K562 (cell line): ENCODE data around the gene JADE2. TPM values are rescaled to one million over a fixed set of nuclear protein-coding genes. Genes with fewer than 3 reads are reported as not detected.
A peak's percentile ranks its signal among the peaks of the same experiment; 100 is the strongest.

Experiments
- BRF2 ChIP-seq: IDR thresholded peaks from 3 replicates; pipeline ENCODE4 v1.6.1; 2011; ENCODE audit warnings: borderline replicate concordance, mild to moderate bottlenecking; ENCODE audit not compliant: insufficient read length, insufficient read depth
- CHD2 ChIP-seq: IDR thresholded peaks from 2 replicates; pipeline ENCODE4 v1.6.1; 2011; ENCODE audit warnings: low read depth, low read length
- CUX1 ChIP-seq: fragments of 200-800 bp; sonication (Bioruptor generic); IDR thresholded peaks from 2 replicates; pipeline ENCODE4 v1.6.1; 2016; ENCODE audit warnings: missing genetic modification characterization, missing compliant biosample characterization
- DLX4 ChIP-seq: fragments of 250-450 bp; sonication (Bioruptor Pico); IDR thresholded peaks from 2 replicates; pipeline ENCODE4 v1.6.1; 2021; ENCODE audit warnings: mild to moderate bottlenecking
- E2F4 ChIP-seq: sonication (generic); formaldehyde crosslinking; IDR thresholded peaks from 2 replicates; pipeline ENCODE4 v1.8.0; 2022; ENCODE audit warnings: mild to moderate bottlenecking, low read depth, missing genetic modification reagents
- HMGN3 ChIP-seq: IDR thresholded peaks from 2 replicates; pipeline ENCODE4 v1.6.1; 2011; ENCODE audit warnings: borderline replicate concordance, low read depth, mild to moderate bottlenecking, mixed read lengths, low read length; ENCODE audit not compliant: insufficient read length; ENCODE audit errors: extremely low read depth
- MITF ChIP-seq: IDR thresholded peaks from 2 replicates; pipeline ENCODE4 v1.6.1; 2014; ENCODE audit warnings: antibody characterized with exemption
- PKNOX1 ChIP-seq: fragments of 450-650 bp; IDR thresholded peaks from 2 replicates; pipeline ENCODE4 v1.6.1; 2016
- POLR2H ChIP-seq: IDR thresholded peaks from 2 replicates; pipeline ENCODE4 v1.6.1; 2016; ENCODE audit warnings: missing genetic modification characterization, low read depth, mild to moderate bottlenecking, control low read depth, missing compliant biosample characterization, moderate library complexity
- RB1 ChIP-seq: fragments of 450-650 bp; IDR thresholded peaks from 2 replicates; pipeline ENCODE4 v1.6.1; 2017; ENCODE audit warnings: low read depth, mild to moderate bottlenecking
- TCF15 ChIP-seq: fragments of 250-450 bp; sonication (Bioruptor Pico); IDR thresholded peaks from 2 replicates; pipeline ENCODE4 v1.8.0; 2022; ENCODE audit warnings: moderate library complexity, mild to moderate bottlenecking, inconsistent platforms
- THAP7 ChIP-seq: fragments of 250-450 bp; sonication (Bioruptor Pico); IDR thresholded peaks from 2 replicates; pipeline ENCODE4 v1.5.0; 2021
- TRIM24 ChIP-seq, 2 experiments: fragments of 450-650 bp; IDR thresholded peaks; 2 replicates each; pipeline ENCODE4 v1.6.1; 2016
- ZFX ChIP-seq: sonication (generic); formaldehyde crosslinking; IDR thresholded peaks from 2 replicates; pipeline ENCODE4 v1.8.0; 2022; ENCODE audit warnings: mild to moderate bottlenecking, missing genetic modification reagents, moderate library complexity
- polyA plus RNA-seq, 8 experiments: library from polyadenylated mRNA; depleted of rRNA in 4 of 8; stranded (reverse) in 5 of 8; unstranded in 3 of 8; fragments of >200 nt; fragmentation: Nextera tagmentation in 2 of 8; fragmentation: Illumina TruSeq in 1 of 8; extraction: Ambion mirVana in 2 of 8; extraction: Trizol in 1 of 8; gene quantifications; 2 replicates each; pipeline versions ENCODE4 v1.2.1 to v1.2.3, GENCODE V29; 2011 to 2014; ENCODE audit warnings: inconsistent platforms in 1 of 8, missing spikeins in 1 of 8
- total RNA-seq, 7 experiments: library from RNA; depleted of rRNA in 6 of 7; stranded (reverse); fragments of >200 nt in 6 of 7; fragmentation: Illumina TruSeq in 2 of 7; extraction: Trizol in 2 of 7; gene quantifications; 2 replicates each; pipeline versions ENCODE4 v1.2.1 to v1.2.3, GENCODE V29; 2011 to 2021; ENCODE audit warnings: low replicate concordance in 1 of 7

Gene JADE2
- total and polyA plus RNA-seq, 9 of the 15 experiments (the other 6 are each of a cell fraction or from before 2014, with no cell fraction given) = 0.50 to 23.3 (median 9.1) TPM

GRCh38 chr5:134524272-134524825 lies 1.1 kb upstream of the JADE2 start (continued):
- 0 out of 2 replicates have a peak, but pooled peaks have one; percentile 40 for TF ChIP-seq THAP7 (CRISPR knock-in tag)
- TF ChIP-seq BRF2 = no peak
- no peak for TF ChIP-seq DLX4 (CRISPR knock-in tag)
- TF ChIP-seq TRIM24 (IDR thresholded peaks at IDR 0.05) = peak in 1 of 2 experiments; percentile 45; a peak in 1 of 4 replicates
- TF ChIP-seq POLR2H (tag) = 0 out of 2 replicates have a peak, but pooled peaks have one; percentile 29
- no peak for TF ChIP-seq PKNOX1
- TF ChIP-seq MITF = no peak
- no peak for TF ChIP-seq TCF15 (CRISPR knock-in tag)
- no peak for TF ChIP-seq CUX1 (CRISPR knock-in tag)
- peak; percentile 63 for TF ChIP-seq ZFX (CRISPR knock-in tag)
- TF ChIP-seq HMGN3 = peak; percentile 56
- peak; percentile 31; the same call in 1 of the 2 replicates for TF ChIP-seq RB1
- no peak for TF ChIP-seq E2F4 (CRISPR knock-in tag)
- no peak for TF ChIP-seq CHD2
